GM18507 (cell line): ENCODE data around the gene MAP3K15.
A peak's percentile ranks its signal among the peaks of the same experiment; 100 is the strongest.

Experiments
- DNase-seq: peaks from one replicate; pipeline ENCODE4 v3.0.0; 2011; ENCODE audit warnings: low read depth; ENCODE audit not compliant: insufficient read length; ENCODE audit errors: extremely low spot score
- FAIRE-seq: peaks from 2 replicates; lab custom pipeline; 2011; peaks lifted over from hg19 to GRCh38; lab: Jason Lieb, UNC

The MAP3K15 gene

GRCh38 chrX:19370061-19370460 lies 145.2 kb downstream of the MAP3K15 start:
- FAIRE-seq (no peak), DNase-seq (no peak)

- FAIRE-seq (no peak), DNase-seq (no peak)
These were observed 146.7 kb downstream of the MAP3K15 start for GRCh38 chrX:19368576-19368975.

GRCh38 chrX:19361701-19362100 lies 153.6 kb downstream of the MAP3K15 start:
- no peak for DNase-seq
- FAIRE-seq, result no peak

- no peak for DNase-seq
- no peak for FAIRE-seq
These were observed 154.4 kb downstream of the MAP3K15 start for GRCh38 chrX:19360903-19361302.

GRCh38 chrX:19358521-19358920 lies 156.8 kb downstream of the MAP3K15 start:
- FAIRE-seq (no peak), DNase-seq (no peak)

- FAIRE-seq (no peak), DNase-seq (no peak)
These were observed 160.7 kb downstream of the MAP3K15 start for GRCh38 chrX:19354625-19355024.

- FAIRE-seq, result peak; percentile 94
- DNase-seq, result no peak
These were observed 164.3 kb downstream of the MAP3K15 start for GRCh38 chrX:19350941-19351384.

- DNase-seq, result no peak
- FAIRE-seq, result no peak
These were observed 166.0 kb downstream of the MAP3K15 start for GRCh38 chrX:19349264-19349663.

- DNase-seq (no peak), FAIRE-seq (no peak)
These were observed 167.4 kb downstream of the MAP3K15 start for GRCh38 chrX:19347916-19348315.

GRCh38 chrX:19344661-19345060 lies 170.6 kb downstream of the MAP3K15 start:
- FAIRE-seq (peak; percentile 55), DNase-seq (no peak)

GRCh38 chrX:19343535-19344408 lies 171.5 kb downstream of the MAP3K15 start, which contains the start of gene PDHA1:
PDHA1 (plus strand) TSS chrX:19343927; CDS start chrX:19344038, 111 bp downstream.
- DNase-seq, result peak; percentile 71
- FAIRE-seq, result peak; percentile 100

GRCh38 chrX:19343085-19343534 lies 172.2 kb downstream of the MAP3K15 start:
- no peak for DNase-seq
- FAIRE-seq, result no peak

- no peak for DNase-seq
- no peak for FAIRE-seq
These were observed 172.9 kb downstream of the MAP3K15 start for GRCh38 chrX:19342331-19342906.

- peak; percentile 89 for FAIRE-seq
- DNase-seq, result no peak
These were observed 180.2 kb downstream of the MAP3K15 start for GRCh38 chrX:19334945-19335626.

GRCh38 chrX:19332983-19333382 lies 182.3 kb downstream of the MAP3K15 start:
- no peak for FAIRE-seq
- DNase-seq, result no peak

GRCh38 chrX:19331831-19332230 lies 183.5 kb downstream of the MAP3K15 start:
- FAIRE-seq, result no peak
- no peak for DNase-seq

- FAIRE-seq (no peak), DNase-seq (no peak)
These were observed 188.7 kb downstream of the MAP3K15 start for GRCh38 chrX:19326567-19326966.
